H1 (cell line): ENCODE data around the gene SORL1-AS1.

Experiments
- CHD2 ChIP-seq: IDR thresholded peaks from 2 replicates; pipeline ENCODE4 v1.6.1; 2012; ENCODE audit warnings: low read length, improper control_type of control experiment
- CHD7 ChIP-seq: fragments of 300-600 bp; sonication (generic); IDR thresholded peaks from 2 replicates; pipeline ENCODE4 v1.7.1; 2012; ENCODE audit warnings: low read length, moderate library complexity, mild to moderate bottlenecking, inconsistent platforms; ENCODE audit not compliant: insufficient replicate concordance
- EGR1 ChIP-seq: IDR thresholded peaks from 2 replicates; pipeline ENCODE4 v1.6.1; 2011; ENCODE audit warnings: low read depth, low read length, borderline replicate concordance
- TAF1 ChIP-seq: IDR thresholded peaks from 2 replicates; pipeline ENCODE4 v1.6.1; 2011; ENCODE audit warnings: mild to moderate bottlenecking, low read depth, low read length

Gene SORL1-AS1

GRCh38 chr11:121418625-121419114 lies 34.1 kb downstream of the SORL1-AS1 start (continued):
- no peak for TF ChIP-seq EGR1
- TF ChIP-seq CHD2, result no peak
- no peak for TF ChIP-seq CHD7
- no peak for TF ChIP-seq TAF1
- TF ChIP-seq, all 59 proteins: peak for 0
